KOPT-K1 (cell line): Measurements from ENCODE around the gene NRL.

ENCODE experiments used
- H3K27ac ChIP-seq: fragments of 200-600 bp; sonication (generic); 2 replicates; pipeline ENCODE4 v1.5.1; 2016; ENCODE audit warnings: antibody characterized with exemption, mild to moderate bottlenecking, low read depth, low read length; ENCODE audit not compliant: poor library complexity, severe bottlenecking
- H3K36me3 ChIP-seq: fragments of 200-600 bp; sonication (generic); 2 replicates; pipeline ENCODE4 v1.5.1; 2017; ENCODE audit warnings: antibody characterized with exemption, mild to moderate bottlenecking, low read length, moderate library complexity; ENCODE audit not compliant: insufficient read depth
- H3K9me3 ChIP-seq: fragments of 200-600 bp; sonication (generic); 2 replicates; pipeline ENCODE4 v1.5.1; 2017; ENCODE audit warnings: antibody characterized with exemption, low read length, mild to moderate bottlenecking; ENCODE audit not compliant: insufficient read depth, poor library complexity, severe bottlenecking

The NRL gene

GRCh38 chr14:24147761-24148428 is 33.1 kb upstream of the NRL start:
- no peaks in the 10 kb centered on the region for H3K9me3 ChIP-seq
- peaks cover 67% of the 10 kb centered on the region for H3K36me3 ChIP-seq
- H3K27ac ChIP-seq, result peak overlapping the region; percentile 96

- peaks cover 65% of the 10 kb centered on the region for H3K36me3 ChIP-seq
- no peaks in the 10 kb centered on the region for H3K9me3 ChIP-seq
- H3K27ac ChIP-seq, result peak within 1 kb of the TSS; percentile 96
Observed at GRCh38 chr14:24146978-24147760, 32.4 kb upstream of the NRL start, which contains the start of gene RNF31. Gene RNF31, plus strand, starts transcription at chr14:24147498. Its CDS starts 201 bp downstream, at chr14:24147699.

GRCh38 chr14:24146453-24146977 is 31.8 kb upstream of the NRL start, which contains the start of gene PSME2:
Gene PSME2, minus strand, starts transcription at chr14:24146610. Its CDS starts 29 bp downstream, at chr14:24146581.
- Histone ChIP-seq H3K36me3 (peaks cover 59% of the 10 kb centered on the region), H3K9me3 (no peaks in the 10 kb centered on the region), H3K27ac (peak within 1 kb of the TSS; percentile 96)

- no peaks in the 10 kb centered on the region for H3K9me3 ChIP-seq
- H3K36me3 ChIP-seq, result peaks cover 53% of the 10 kb centered on the region
- H3K27ac ChIP-seq, result peak overlapping the region; percentile 96
Observed at GRCh38 chr14:24145690-24146452, 31.1 kb upstream of the NRL start.

GRCh38 chr14:24145219-24145618 is 30.5 kb upstream of the NRL start:
- Histone ChIP-seq H3K9me3 (no peaks in the 10 kb centered on the region), H3K36me3 (peaks cover 46% of the 10 kb centered on the region), H3K27ac (peak overlapping the region; percentile 96)

GRCh38 chr14:24144451-24144850 is 29.7 kb upstream of the NRL start:
- no peak overlapping the region for H3K27ac ChIP-seq
- H3K9me3 ChIP-seq, result no peaks in the 10 kb centered on the region
- peaks cover 42% of the 10 kb centered on the region for H3K36me3 ChIP-seq

GRCh38 chr14:24143511-24143910 is 28.8 kb upstream of the NRL start:
- Histone ChIP-seq H3K36me3 (peaks cover 42% of the 10 kb centered on the region), H3K9me3 (no peaks in the 10 kb centered on the region), H3K27ac (no peak overlapping the region)

GRCh38 chr14:24141097-24141880 is 26.5 kb upstream of the NRL start, which contains the start of gene EMC9:
Gene EMC9, minus strand, starts transcription at chr14:24141591. Its CDS starts 287 bp downstream, at chr14:24141304.
- Histone ChIP-seq H3K27ac (peak within 1 kb of the TSS; percentile 95), H3K36me3 (peaks cover 55% of the 10 kb centered on the region), H3K9me3 (no peaks in the 10 kb centered on the region)

- Histone ChIP-seq H3K27ac (no peak overlapping the region), H3K9me3 (no peaks in the 10 kb centered on the region)
Observed at GRCh38 chr14:24139272-24139934, 24.7 kb upstream of the NRL start.

GRCh38 chr14:24138396-24139271 is 23.9 kb upstream of the NRL start:
- H3K36me3 ChIP-seq, result peaks cover 41% of the 10 kb centered on the region
- H3K27ac ChIP-seq, result no peak overlapping the region
- no peaks in the 10 kb centered on the region for H3K9me3 ChIP-seq

More at GRCh38 chr14:24139272-24139934, 24.7 kb upstream of the NRL start:
- peaks cover 49% of the 10 kb centered on the region for H3K36me3 ChIP-seq

GRCh38 chr14:24137529-24138395 is 23.0 kb upstream of the NRL start:
- peak overlapping the region; percentile 94 for H3K27ac ChIP-seq
- H3K9me3 ChIP-seq, result no peaks in the 10 kb centered on the region
- H3K36me3 ChIP-seq, result peaks cover 32% of the 10 kb centered on the region
